Measurements from ENCODE around the gene EMX1.

EMX1 gene

DNA sequence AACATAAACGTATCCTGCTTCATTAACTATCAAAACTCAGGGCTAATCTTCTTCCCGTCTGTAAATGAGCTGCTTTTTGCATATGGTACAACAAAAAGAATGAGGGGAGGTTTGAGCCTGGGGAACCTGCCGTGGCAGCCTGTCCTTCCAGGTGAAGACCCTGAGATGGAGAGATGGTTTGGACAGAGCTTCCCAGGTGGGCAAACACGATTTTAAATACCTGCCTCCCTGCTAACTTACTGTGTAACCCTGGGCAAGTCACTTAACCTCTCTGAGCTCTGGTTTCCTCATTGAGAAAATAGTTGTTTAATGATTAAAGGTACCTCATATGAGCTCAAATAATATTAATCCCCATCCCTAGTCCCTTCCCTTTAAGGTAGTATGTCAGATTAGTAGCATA lies 9.0 kb downstream of the EMX1 start:
- no peak for DNase-seq

DNA sequence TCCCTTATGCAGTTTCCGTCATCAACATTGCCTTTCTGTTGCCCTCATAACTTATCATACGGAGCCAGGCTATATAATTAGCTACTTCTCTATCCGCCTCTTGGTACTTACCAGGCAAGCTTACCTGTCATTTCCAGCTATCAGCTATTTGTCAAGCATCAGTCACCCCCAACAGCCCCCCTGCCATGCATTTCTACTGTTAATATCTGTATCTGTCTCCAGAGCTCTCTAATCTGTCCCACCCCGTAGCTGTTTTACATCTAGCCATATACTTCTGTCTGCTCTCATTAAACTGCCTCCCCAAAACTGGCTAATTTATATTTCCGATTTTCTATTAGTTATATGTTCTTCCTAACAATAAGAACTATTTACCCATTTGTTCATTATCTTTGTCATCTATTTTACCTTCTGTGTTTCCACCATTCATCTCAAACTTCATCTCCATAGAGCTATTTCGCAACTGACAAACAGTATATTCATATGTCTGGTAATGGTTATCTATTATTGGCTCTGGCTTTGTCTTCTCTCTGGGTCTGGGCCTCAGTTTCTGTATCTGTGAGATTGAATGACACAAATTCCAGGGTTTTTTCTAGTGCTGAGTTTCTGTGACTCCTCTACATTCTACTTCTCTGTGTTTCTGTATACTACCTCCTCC lies 9.6 kb downstream of the EMX1 start:
- no peak for DNase-seq

DNA sequence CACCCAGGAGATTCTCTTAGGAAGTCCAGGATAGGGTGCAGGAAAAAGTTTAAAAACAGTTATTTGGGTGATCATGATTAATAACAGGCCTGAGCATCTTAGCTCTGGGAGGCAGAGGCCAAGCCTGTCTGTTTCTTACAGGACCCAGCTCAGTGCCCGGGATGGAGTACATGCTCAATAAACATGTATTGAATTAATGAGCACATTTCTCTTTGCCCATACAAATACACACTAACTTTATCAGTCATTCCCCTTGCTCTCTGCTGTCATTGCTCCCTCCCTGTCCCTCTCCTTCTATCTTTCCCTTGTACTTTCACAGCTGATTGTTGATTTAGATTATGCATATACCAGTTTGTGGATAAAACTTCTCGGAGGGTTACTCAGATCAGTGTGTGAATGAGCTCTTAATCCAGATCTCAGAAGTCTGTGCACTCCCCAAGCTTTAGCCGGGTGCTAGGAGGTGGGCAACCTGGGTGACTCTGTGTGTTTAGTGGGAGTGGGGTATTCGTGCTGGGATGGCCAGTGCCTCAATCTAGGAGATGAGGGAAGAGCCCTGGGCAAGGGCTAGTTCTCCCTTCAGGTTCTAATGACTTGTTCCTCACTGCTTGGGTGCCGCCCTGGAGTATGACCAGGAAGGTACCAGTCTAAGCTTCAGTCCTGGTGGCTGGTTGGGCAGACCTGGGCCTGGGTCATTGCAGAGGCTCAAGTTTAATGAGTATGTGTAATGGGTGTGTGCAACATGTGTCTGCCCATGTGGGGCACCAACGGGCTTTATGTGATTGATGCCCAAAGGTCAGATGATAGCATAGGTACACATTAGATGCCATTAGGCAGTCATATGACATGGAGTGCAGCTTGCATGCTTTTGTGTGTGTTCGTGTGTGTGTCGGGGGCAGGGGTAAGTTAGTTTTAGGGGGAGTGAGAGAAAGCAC lies 10.6 kb downstream of the EMX1 start:
- DNase-seq = no peak

DNA sequence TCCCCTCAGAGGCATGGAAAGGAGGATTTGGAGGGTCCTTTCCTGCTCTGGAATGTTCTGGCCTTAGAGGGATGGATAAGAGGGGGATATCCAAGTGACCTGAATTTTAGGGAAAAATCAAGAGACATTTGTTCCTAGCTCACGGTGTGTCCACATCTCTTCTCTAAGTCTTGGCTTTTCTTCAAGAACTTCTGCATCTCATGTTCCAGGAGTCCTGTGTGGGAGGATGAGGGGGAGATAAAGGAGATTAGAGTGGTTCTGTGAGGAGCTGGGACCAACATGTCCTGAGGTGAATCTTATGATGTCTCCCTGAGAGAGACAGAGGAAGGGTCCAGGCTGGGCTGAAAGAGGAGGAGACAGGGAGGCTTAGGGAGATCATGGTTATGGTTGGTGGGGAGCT lies 11.7 kb downstream of the EMX1 start:
- no peak for DNase-seq

DNA sequence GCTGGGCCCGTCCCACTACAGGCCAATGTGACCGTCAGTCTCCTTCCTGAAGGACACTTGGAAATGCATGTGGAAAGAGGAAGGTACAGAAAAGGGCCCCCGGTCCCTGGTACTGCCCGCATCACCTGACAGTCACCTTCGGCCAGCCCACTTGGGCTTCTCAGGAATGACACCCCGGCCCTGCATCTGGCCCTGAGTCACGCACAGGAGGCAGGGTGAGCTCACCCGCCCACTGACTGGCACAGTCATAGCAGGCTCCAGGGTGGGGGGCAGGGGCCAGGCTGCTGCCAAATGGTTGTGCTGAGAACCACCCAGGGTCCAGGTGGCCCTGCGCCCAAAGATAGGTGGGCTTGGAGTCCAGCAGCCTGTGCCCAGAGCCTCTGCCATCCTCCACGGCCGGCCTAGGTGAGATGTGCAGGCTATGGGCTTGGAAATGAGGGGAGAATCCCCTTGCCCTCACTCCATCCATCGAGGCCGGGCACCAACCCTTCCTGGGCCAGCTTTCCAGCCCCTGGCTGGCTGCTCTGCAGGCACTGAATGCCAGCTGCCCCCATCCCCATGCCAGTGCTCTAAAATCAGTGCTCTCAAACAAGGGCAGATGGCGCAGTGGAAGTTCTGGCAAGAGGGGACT lies 14.1 kb downstream of the EMX1 start:
- no peak for DNase-seq

DNA sequence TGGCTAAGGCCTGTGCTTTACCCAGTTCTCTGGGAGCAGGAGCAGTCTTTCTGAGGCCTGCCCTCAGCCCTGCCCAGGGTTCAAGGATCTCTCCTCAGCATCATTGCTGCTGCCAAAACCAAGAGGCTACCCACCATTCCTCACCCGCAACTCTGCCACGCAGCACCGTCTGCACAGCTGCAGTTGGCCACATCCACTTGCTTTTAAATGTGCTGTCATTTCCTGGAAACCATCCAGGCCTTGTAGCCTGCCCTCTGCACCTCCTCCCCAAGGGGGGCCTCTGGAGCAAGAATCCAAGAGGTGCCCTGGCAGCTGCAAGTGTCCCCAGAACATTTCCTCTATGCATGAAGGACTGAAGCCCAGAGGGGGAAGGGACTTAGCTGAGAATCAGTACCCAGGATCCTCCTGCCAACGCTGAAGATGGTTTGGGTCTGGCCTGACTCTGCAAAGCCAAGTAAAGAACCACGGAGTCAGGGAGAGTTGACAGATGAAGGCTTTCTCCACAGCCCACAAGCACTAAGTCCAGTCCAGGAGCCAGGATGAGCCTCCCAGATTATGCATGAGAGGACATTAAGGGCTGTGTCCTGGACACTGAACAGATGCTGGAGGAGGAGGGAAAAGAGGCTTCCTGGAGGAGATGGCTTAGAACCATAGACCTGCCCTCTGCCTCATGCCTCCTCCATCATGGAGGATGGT lies 14.9 kb downstream of the EMX1 start:
- DNase-seq = no peak

DNA sequence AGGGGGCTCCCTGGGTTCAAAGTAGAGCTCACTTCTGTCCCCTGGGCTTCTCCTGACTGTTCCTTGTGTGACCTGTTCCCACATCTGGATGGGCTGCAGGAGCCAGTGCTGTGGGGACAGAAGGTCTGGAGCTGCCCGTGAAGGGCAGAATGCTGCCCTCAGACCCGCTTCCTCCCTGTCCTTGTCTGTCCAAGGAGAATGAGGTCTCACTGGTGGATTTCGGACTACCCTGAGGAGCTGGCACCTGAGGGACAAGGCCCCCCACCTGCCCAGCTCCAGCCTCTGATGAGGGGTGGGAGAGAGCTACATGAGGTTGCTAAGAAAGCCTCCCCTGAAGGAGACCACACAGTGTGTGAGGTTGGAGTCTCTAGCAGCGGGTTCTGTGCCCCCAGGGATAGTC lies 15.5 kb downstream of the EMX1 start:
- DNase-seq = no peak

DNA sequence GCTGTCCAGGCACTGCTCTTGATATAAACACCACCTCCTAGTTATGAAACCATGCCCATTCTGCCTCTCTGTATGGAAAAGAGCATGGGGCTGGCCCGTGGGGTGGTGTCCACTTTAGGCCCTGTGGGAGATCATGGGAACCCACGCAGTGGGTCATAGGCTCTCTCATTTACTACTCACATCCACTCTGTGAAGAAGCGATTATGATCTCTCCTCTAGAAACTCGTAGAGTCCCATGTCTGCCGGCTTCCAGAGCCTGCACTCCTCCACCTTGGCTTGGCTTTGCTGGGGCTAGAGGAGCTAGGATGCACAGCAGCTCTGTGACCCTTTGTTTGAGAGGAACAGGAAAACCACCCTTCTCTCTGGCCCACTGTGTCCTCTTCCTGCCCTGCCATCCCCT lies 15.9 kb downstream of the EMX1 start:
- no peak for DNase-seq

DNA sequence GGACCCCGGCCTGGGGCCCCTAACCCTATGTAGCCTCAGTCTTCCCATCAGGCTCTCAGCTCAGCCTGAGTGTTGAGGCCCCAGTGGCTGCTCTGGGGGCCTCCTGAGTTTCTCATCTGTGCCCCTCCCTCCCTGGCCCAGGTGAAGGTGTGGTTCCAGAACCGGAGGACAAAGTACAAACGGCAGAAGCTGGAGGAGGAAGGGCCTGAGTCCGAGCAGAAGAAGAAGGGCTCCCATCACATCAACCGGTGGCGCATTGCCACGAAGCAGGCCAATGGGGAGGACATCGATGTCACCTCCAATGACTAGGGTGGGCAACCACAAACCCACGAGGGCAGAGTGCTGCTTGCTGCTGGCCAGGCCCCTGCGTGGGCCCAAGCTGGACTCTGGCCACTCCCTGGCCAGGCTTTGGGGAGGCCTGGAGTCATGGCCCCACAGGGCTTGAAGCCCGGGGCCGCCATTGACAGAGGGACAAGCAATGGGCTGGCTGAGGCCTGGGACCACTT lies 16.4 kb downstream of the EMX1 start:
- DNase-seq = no peak

DNA sequence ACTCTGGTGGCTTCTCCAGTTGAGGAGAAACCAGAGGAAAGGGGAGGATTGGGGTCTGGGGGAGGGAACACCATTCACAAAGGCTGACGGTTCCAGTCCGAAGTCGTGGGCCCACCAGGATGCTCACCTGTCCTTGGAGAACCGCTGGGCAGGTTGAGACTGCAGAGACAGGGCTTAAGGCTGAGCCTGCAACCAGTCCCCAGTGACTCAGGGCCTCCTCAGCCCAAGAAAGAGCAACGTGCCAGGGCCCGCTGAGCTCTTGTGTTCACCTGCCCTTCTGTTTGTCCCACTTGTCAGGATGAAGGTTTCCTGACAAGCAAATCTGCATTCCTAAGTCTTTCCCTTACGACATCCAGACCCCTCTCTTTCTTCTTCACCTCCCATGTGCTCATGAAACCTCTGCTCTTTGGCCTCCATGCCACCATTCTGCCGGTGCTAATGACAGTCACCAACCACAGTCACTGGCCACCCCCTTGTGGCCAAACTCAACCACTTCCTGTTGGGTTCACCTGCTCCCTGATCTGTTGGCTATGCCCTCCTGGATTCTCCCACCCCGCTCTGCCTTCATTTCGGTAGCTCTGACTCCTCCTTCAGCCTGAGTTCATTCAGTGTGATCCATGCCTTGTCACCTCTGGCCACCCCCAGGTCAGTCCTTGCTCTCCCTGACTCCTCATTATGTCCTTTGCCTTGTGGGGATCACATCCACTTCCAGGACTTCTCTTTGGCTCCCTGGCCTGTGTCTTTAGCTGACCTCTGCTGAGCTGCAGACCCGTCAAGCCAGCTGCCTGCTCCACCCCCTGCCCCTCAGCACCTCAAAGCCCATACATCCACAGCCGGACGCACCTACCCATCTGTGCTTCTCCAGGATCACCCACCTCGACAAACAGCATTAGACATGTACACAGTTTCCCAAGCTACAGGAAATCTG lies 17.6 kb downstream of the EMX1 start:
- DNase-seq = no peak

DNA sequence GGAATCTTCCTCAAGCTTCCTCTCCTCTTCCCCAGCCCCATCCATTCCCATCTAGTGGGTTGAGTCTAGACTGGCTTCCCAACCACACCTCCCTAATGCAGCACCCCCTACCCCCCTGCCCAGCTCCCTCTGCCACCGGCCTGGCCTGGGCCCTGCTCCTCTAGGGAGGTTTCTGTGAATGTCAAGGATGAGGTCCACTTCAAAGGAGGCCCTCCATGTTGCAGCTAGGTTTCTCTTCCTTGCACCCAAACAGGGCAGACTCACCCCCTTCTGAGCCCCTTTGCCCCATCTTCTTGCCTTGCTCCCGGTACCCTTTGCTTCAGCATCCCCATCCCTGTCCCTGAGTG lies 18.3 kb downstream of the EMX1 start:
- DNase-seq = no peak

DNA sequence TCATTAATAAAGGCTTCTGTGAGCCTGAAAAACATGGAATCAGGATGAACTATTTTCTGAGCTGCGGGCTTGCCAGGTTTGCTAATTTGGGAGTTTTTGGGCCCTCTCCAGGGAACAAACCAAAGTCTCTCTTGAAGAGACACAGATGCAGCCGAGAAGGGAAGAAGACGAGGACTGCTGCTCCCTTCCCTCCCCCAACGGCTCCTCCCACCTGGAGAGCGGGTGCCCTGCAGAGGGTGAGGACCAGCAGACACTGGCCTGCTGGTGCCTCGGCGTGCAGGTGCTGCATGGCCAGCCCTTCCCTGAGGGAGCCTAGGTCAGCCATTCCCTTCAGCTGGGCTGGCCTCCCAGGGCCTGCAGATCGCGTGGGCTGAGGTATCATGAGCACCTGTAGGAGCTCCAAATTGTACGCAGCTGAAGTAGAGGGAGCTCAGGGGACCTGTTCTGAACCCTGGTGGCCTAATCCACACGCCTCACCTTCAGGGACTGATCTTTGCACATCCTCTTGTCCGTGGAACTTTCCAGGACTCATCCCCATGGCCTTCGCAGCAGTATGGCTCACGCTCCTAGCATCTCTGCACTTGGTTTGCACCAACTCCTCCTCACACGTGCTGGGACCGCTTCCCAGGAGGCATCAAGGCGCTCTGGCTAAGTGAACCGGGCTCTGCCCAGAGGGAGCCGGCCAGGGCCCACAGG lies 19.5 kb downstream of the EMX1 start:
- DNase-seq = no peak

DNA sequence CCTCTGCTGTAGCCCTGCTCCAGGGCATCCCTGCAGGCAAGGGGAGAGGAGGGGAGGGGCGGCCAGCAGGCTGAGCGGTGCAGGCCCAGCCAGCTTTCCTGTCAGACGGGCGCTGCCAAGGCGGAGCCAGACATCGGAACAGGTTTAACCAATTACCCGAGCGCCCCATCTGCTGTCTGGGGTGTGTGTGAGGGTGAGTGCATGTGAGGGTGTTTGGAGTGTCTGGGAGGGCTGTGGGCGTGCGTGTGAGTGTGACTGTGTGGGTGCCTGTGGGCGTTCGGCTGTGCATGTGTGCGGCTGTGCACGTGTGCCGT lies 20.0 kb downstream of the EMX1 start:
- DNase-seq = no peak

DNA sequence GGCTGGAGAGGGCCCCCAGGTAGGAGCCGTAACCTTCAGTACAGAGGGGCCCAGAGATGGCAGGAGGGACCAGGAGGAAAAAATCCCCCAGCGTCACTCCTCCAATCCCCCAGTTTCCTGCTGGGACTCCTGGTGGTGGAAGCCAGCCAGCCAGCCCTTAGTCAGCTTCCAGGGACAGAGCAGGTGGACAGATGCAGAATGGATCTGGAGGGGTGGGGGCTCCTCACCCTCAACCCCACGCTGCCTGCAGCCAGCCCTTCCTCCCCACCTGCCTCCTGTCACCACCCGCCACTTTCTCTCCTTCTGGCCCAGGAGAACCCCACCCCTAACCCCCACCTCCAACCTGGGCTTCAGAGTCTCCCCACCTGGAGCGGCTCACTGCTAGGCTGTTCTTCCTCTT lies 21.1 kb downstream of the EMX1 start:
- DNase-seq = no peak

DNA sequence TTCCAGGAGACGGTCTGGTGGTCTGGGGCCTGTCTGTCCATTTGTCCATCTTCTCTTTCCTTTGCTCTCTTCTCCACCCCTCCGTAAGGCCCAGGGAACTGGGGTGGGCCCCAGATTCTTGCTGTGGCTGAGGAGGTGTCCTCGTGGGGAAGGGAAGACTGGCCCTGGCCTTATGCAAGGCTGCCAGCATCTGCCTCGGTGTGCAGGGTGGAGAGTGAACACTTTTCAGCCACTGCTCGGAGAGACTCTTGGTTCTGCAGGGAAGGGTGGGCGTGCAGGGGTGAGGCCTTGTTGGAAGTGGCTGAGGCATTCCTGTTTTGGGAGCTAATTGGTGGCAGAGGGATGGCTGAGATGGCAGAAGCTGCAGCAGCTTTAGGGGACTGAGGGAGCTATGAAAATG lies 23.0 kb downstream of the EMX1 start:
- DNase-seq = no peak

DNA sequence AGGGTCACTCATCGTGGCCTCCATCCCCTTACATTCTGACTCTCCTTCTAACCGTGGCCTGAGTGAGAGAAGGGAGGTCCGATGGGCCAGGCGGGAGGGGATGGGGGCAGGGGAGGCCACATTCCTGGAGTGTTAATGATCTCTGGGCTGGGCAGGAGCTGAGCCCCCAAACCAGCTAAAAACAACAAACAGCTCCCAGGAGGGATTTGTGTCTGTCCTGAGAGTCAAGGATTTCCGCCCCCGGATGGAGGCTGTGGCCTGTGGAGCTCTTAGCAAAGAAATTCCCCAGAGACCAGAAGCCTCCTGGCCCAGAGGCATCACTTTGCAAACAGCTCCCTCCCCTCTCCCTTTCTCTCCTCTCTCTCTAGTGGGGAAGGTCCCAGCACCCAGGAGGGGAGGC lies 23.5 kb downstream of the EMX1 start:
- no peak for DNase-seq

DNA sequence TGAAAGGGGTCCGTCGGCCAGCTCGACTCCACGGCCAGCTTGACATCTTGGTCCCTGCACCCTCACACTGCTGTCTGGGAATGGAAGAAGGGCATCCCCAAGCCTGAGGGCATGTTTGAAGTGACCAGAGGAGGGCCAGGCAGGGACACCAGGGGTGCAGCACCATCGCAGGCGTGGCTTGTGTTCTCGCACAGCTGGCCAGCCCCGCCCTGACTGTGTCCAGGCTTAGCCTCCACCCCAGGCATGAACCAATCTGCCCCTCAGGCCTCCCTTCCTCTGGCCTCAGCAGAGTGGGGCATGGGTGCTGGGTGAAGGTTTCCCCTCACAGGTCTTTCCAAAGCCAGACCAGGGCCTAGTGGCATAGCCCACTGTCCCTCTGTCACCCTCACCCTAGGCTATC lies 25.0 kb downstream of the EMX1 start:
- no peak for DNase-seq

DNA sequence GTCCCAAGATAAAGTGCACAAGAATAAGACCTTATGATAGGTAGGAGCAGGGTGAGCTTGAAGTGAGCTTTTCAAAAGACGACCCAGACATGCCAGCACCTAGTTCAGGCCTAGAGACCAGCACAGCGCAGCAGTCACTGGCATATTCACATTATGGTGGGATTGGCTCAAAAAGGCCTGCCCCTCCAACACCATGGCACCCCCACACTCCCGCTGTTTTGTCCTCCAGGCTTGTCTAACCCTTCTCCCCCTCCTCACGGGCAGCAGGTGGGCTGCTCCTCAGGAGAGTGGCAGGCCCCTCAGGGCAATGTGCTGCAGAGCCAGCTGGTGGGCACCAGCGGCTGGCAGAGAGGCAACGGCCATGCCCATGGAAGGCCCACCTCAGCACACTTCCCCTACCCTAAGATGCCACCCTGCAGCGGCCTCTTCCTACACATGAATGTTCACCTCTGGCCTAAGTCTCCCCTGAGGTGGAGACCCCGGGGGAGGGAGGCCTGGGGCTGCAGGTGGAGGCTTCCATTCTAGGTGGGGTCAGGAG lies 25.6 kb downstream of the EMX1 start:
- DNase-seq = no peak

DNA sequence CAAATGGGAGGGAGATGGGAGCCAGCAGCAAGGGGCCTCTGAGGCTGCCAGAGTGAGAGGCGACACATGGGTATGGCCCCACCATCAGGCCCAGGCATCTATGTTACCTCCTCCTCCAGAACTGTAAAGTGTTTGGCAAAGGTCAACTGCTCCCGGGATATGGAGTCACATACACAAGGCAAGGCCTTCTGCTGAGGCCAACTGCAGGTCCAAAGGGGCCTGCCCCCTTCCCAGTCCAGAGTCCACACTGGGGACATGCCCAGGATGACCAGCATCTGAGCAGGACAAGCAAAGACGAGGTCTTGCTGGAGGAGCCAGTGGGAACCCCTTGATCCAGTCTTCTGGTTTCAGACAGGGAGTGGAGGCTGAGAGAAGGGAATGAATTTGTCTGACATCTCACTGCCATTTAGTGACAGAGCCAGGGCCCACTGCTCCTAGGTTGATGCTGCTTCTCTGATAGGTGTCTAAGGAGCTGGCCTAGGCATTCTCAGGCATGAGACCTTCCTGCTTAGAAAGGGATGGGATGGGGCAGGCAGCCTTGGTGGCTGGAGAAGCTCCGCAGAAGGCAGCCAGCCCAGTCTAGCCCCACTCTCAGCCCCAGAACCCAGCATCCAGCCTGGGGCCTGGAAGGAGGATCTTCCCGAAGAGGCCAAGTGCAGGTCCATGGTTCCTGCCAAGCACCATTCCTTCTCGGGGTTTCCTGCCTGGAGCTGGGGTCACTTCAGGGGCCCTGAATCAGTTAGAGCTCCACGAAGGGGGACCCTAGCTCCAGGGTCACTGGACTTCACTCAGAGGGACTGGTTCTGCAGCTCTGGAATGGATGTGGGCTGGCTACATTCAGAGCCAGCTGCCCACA lies 26.4 kb downstream of the EMX1 start:
- DNase-seq = no peak

DNA sequence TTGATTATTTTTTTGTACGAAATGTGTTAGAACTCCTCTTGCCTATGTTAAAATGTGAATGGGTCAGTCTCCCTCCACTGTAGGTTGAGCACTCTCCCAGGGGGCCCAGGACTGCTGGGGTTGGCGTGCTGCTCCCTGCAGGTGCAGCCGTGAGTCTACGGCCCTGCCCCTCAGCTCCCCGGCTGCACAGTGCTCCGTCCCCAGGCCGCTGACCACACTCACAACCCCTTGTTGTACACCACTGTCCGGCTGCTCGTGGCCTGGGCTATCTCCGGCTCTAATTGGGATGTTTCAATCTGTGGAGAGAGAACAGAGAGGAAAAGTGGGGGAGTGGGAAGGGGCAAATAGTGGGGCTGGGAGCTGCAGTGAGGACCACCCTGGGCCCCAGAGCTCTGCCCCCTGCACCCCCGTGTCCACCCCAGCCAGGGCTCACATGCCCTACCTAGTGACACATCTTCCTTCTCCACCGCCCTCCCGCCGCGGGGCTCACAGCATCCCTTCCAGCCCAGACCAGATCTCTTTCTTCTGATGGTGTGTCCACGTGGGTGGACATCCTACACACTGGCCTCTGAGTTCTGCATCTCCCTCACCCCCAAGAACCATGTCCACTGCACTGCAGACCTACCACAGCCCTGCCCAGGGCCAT lies 27.6 kb downstream of the EMX1 start:
- no peak for DNase-seq

Measured in DMS153 (cell line).